Endothelial cell of umbilical vein (primary cell): ENCODE results near the gene PKD1.

ENCODE experiments used
- CTCF ChIP-seq, 2 donors: IDR thresholded peaks; 1 replicate in 1 of 2; 2 replicates in 1 of 2; pipeline ENCODE4 v1.5.1; 2011; ENCODE audit warnings: low read length in 2 of 2, mild to moderate bottlenecking in 2 of 2, moderate library complexity in 2 of 2, control low read depth in 1 of 2, inconsistent platforms in 1 of 2, low read depth in 1 of 2; ENCODE audit not compliant: insufficient read depth in 1 of 2; ENCODE audit errors: extremely low read depth in 1 of 2
- EZH2 ChIP-seq: IDR thresholded peaks from 2 replicates; pipeline ENCODE4 v1.6.1; 2012; ENCODE audit warnings: borderline replicate concordance, low read depth, mild to moderate bottlenecking, moderate library complexity, low read length, inconsistent platforms; ENCODE audit not compliant: severe bottlenecking
- FOS ChIP-seq: IDR thresholded peaks from 2 replicates; pipeline ENCODE4 v1.6.1; 2011; ENCODE audit warnings: mild to moderate bottlenecking, low read length, moderate library complexity, borderline replicate concordance; ENCODE audit not compliant: insufficient read depth
- JUN ChIP-seq: IDR thresholded peaks from 2 replicates; pipeline ENCODE4 v1.6.1; 2011; ENCODE audit warnings: borderline replicate concordance, low read depth; ENCODE audit not compliant: insufficient read length, insufficient read depth
- MYC ChIP-seq: IDR thresholded peaks from one replicate; pipeline ENCODE4 v1.6.1; 2011; ENCODE audit warnings: mild to moderate bottlenecking, low read depth, low read length
- POLR2A ChIP-seq: IDR thresholded peaks from 2 replicates; pipeline ENCODE4 v1.6.1; 2012; ENCODE audit warnings: low read depth, mild to moderate bottlenecking, control low read depth, low read length
- POLR2AphosphoS5 ChIP-seq: IDR thresholded peaks from 2 replicates; pipeline ENCODE4 v1.6.1; 2012; ENCODE audit warnings: low read depth, mild to moderate bottlenecking, control low read depth, low read length, moderate library complexity; ENCODE audit not compliant: insufficient read depth

GRCh38 chr16:2166263-2167067 is 30.8 kb upstream of the PKD1 start:
- TF ChIP-seq POLR2A, result no peak
- TF ChIP-seq EZH2, result no peak
- no peak for TF ChIP-seq POLR2AphosphoS5
- TF ChIP-seq CTCF (IDR thresholded peaks at IDR 0.05; ENCODE audit: extremely low read depth in 1 of 2, insufficient read depth in 1 of 2, low read depth in 1 of 2, low read length in 2 of 2), result no peak
- TF ChIP-seq MYC, result no peak
- no peak for TF ChIP-seq JUN
- TF ChIP-seq FOS, result no peak
